CD4-positive, alpha-beta memory T cell (primary cell): ENCODE measurements around the gene EARS2. TPM values are rescaled to one million over a fixed set of nuclear protein-coding genes. Genes with fewer than 3 reads are reported as not detected.
"Not testable (repeated sequence)": the region's sequence is repeated elsewhere in the genome, so short reads cannot be mapped to it uniquely, and the experiment has no call there.

Experiments
- CTCF ChIA-PET: fragments of 350-600 bp; sonication (Branson Sonifier 250); formaldehyde crosslinking; loops from one replicate; lab custom pipeline; 2021; ENCODE audit warnings: inconsistent platforms; ENCODE audit not compliant: partially characterized antibody; lab: Charles Lee
- POLR2A ChIA-PET: fragments of 350-600 bp; sonication (Branson Sonifier 250); formaldehyde crosslinking; loops from one replicate; lab custom pipeline; 2021; ENCODE audit not compliant: partially characterized antibody; lab: Charles Lee
- DNase-seq, 5 donors: peaks; one replicate each; pipeline versions ENCODE4 v3.0.0 to v3.0.0-alpha.2; 2020 to 2022; ENCODE audit warnings: mixed read lengths in 1 of 5
- H3K27ac ChIP-seq: one replicate; pipeline ENCODE4 v1.7.0; 2013; ENCODE audit warnings: low read depth, low read length
- H3K27me3 ChIP-seq: 2 replicates; pipeline ENCODE4 v1.7.0; 2013; ENCODE audit warnings: mild to moderate bottlenecking, low read length, moderate library complexity; ENCODE audit not compliant: insufficient read depth
- H3K36me3 ChIP-seq: 2 replicates; pipeline ENCODE4 v1.7.0; 2013; ENCODE audit warnings: mild to moderate bottlenecking, low read length, moderate library complexity; ENCODE audit not compliant: insufficient read depth
- H3K4me1 ChIP-seq: 2 replicates; pipeline ENCODE4 v1.7.0; 2013; ENCODE audit warnings: mild to moderate bottlenecking, low read length, moderate library complexity; ENCODE audit not compliant: insufficient read depth
- H3K4me3 ChIP-seq, 2 donors: one replicate each; pipeline ENCODE4 v1.7.0; 2013; ENCODE audit warnings: low read length in 2 of 2, mild to moderate bottlenecking in 1 of 2
- H3K9me3 ChIP-seq, 2 donors: one replicate each; pipeline ENCODE4 v1.7.0; 2013; ENCODE audit warnings: low read length in 2 of 2, control low read depth in 1 of 2; ENCODE audit not compliant: control insufficient read depth in 1 of 2
- H3K27ac Mint-ChIP-seq, 7 donors: one replicate each; pipeline ENCODE4 v1.8.0; 2020 to 2021; ENCODE audit warnings: mixed read lengths in 7 of 7, mild to moderate bottlenecking in 6 of 7, inconsistent platforms in 3 of 7, moderate library complexity in 3 of 7
- H3K27me3 Mint-ChIP-seq, 2 donors: one replicate each; pipeline ENCODE4 v1.8.0; 2020 to 2021; ENCODE audit warnings: mixed read lengths in 2 of 2
- H3K36me3 Mint-ChIP-seq, 2 donors: one replicate each; pipeline ENCODE4 v1.8.0; 2020 to 2021; ENCODE audit warnings: mixed read lengths in 2 of 2, inconsistent platforms in 1 of 2, mild to moderate bottlenecking in 1 of 2
- H3K4me1 Mint-ChIP-seq, 4 donors: one replicate each; pipeline ENCODE4 v1.8.0; 2020 to 2021; ENCODE audit warnings: mixed read lengths in 4 of 4, mild to moderate bottlenecking in 1 of 4
- H3K4me3 Mint-ChIP-seq, 8 donors: one replicate each; pipeline ENCODE4 v1.8.0; 2020 to 2021; ENCODE audit warnings: mixed read lengths in 8 of 8, mild to moderate bottlenecking in 7 of 8, moderate library complexity in 6 of 8, inconsistent platforms in 3 of 8
- H3K9me3 Mint-ChIP-seq, 8 donors: one replicate each; pipeline ENCODE4 v1.8.0; 2020 to 2021; ENCODE audit warnings: mixed read lengths in 8 of 8, mild to moderate bottlenecking in 5 of 8, inconsistent platforms in 3 of 8, moderate library complexity in 1 of 8
- intact Hi-C: fragments of 100-400 bp; cut with micrococcal nuclease; formaldehyde crosslinking; loops from one replicate; pipeline ENCODE4 v1.15.1; 2023
- polyA plus RNA-seq, 2 donors: library from polyadenylated mRNA; unstranded; fragments of 300-500 nt; fragmentation: Illumina TruSeq; gene quantifications; one replicate each; pipeline ENCODE4 v1.2.3, GENCODE V29; 2021
- total RNA-seq, 2 experiments: library from RNA; stranded (reverse); gene quantifications; one replicate each; pipeline ENCODE4 v1.2.3, GENCODE V29; 2021

The EARS2 gene
- total and polyA plus RNA-seq, 4 experiments from 2014 or later: 11.4 to 16.0 (median 14.6) TPM

- no peaks in the 10 kb centered on the region for H3K9me3 Mint-ChIP-seq
- peaks cover 10 to 40% (median 26%) of the 10 kb centered on the region in 4 donors for H3K4me1 Mint-ChIP-seq
- H3K27ac Mint-ChIP-seq: no peak overlapping the region
- no peak overlapping the region for H3K4me3 ChIP-seq
- no peaks in the 10 kb centered on the region for H3K9me3 ChIP-seq
- H3K4me1 ChIP-seq: peaks cover 12% of the 10 kb centered on the region
- H3K27ac ChIP-seq: no peak overlapping the region
- no peaks in the 10 kb centered on the region for H3K27me3 Mint-ChIP-seq
- ChIA-PET CTCF (no interaction called here), POLR2A (no interaction called here)
- H3K4me3 Mint-ChIP-seq: no peak overlapping the region
- no peaks in the 10 kb centered on the region for H3K27me3 ChIP-seq
- no peak for DNase-seq
- H3K36me3 Mint-ChIP-seq: peaks cover 36 to 53% of the 10 kb centered on the region in 2 donors
- H3K36me3 ChIP-seq: peaks cover 45% of the 10 kb centered on the region
- intact Hi-C loops: no loop called here
Measured at GRCh38 chr16:23590181-23590580, 33.0 kb upstream of the EARS2 start.

GRCh38 chr16:23587726-23588125, 30.6 kb upstream of the EARS2 start:
- CTCF ChIA-PET: no interaction called here
- H3K36me3 Mint-ChIP-seq: peaks cover 40 to 60% of the 10 kb centered on the region in 2 donors

GRCh38 chr16:23584186-23585076, 27.3 kb upstream of the EARS2 start:
- H3K27ac Mint-ChIP-seq: no peak overlapping the region
- no peaks in the 10 kb centered on the region for H3K27me3 Mint-ChIP-seq
- ChIA-PET POLR2A (no interaction called here), CTCF (interaction anchor here (0.9 to 2.3 kb wide), 2 partner anchors 13 to 150 kb away, joined by 3 to 8 read pairs; no protein-coding TSS in a partner anchor)
- no peaks in the 10 kb centered on the region for H3K27me3 ChIP-seq
- H3K27ac ChIP-seq: no peak overlapping the region
- H3K4me1 Mint-ChIP-seq: peaks cover 2 to 4% (median 3%) of the 10 kb centered on the region in 4 donors
- H3K9me3 ChIP-seq: no peaks in the 10 kb centered on the region
- peaks cover 41 to 65% of the 10 kb centered on the region in 2 donors for H3K36me3 Mint-ChIP-seq
- DNase-seq: no peak
- H3K9me3 Mint-ChIP-seq: no peaks in the 10 kb centered on the region
- H3K36me3 ChIP-seq: peaks cover 50% of the 10 kb centered on the region
- H3K4me3 Mint-ChIP-seq: no peak overlapping the region
- intact Hi-C loops: no loop called here
- no peaks in the 10 kb centered on the region for H3K4me1 ChIP-seq
- H3K4me3 ChIP-seq: no peak overlapping the region

More at GRCh38 chr16:23587726-23588125, 30.6 kb upstream of the EARS2 start:
- no peaks in the 10 kb centered on the region for H3K9me3 Mint-ChIP-seq
- POLR2A ChIA-PET: no interaction called here
- Histone ChIP-seq H3K36me3 (peaks cover 56% of the 10 kb centered on the region), H3K9me3 (no peaks in the 10 kb centered on the region), H3K27me3 (no peaks in the 10 kb centered on the region), H3K4me3 (no peak overlapping the region), H3K4me1 (no peaks in the 10 kb centered on the region), H3K27ac (no peak overlapping the region)
- no peak for DNase-seq
- H3K4me3 Mint-ChIP-seq: no peak overlapping the region
- H3K27me3 Mint-ChIP-seq: no peaks in the 10 kb centered on the region
- H3K27ac Mint-ChIP-seq: peak overlapping the region in 1 of 7 donors; percentile 15
- H3K4me1 Mint-ChIP-seq: peaks cover 6 to 24% (median 14%) of the 10 kb centered on the region in 4 donors
- intact Hi-C loops: no loop called here

GRCh38 chr16:23583271-23583670, 26.1 kb upstream of the EARS2 start:
- POLR2A ChIA-PET, H3K27ac ChIP-seq, H3K4me1 ChIP-seq, H3K27me3 Mint-ChIP-seq, H3K9me3 Mint-ChIP-seq, H3K4me1 Mint-ChIP-seq, CTCF ChIA-PET, H3K9me3 ChIP-seq, intact Hi-C loops, H3K4me3 ChIP-seq, DNase-seq, H3K27me3 ChIP-seq, H3K4me3 Mint-ChIP-seq, H3K27ac Mint-ChIP-seq: not testable (repeated sequence)
- H3K36me3 Mint-ChIP-seq: peaks cover 41 to 65% of the 10 kb centered on the region in 2 donors
- H3K36me3 ChIP-seq: peaks cover 50% of the 10 kb centered on the region

- H3K27me3 Mint-ChIP-seq: no peaks in the 10 kb centered on the region
- CTCF ChIA-PET: no interaction called here
Measured at GRCh38 chr16:23581764-23582163, 24.6 kb upstream of the EARS2 start.

GRCh38 chr16:23580391-23580790, 23.2 kb upstream of the EARS2 start:
- no peaks in the 10 kb centered on the region for H3K27me3 ChIP-seq
- no peaks in the 10 kb centered on the region for H3K27me3 Mint-ChIP-seq
- POLR2A ChIA-PET: no interaction called here
- no peak overlapping the region for H3K27ac ChIP-seq
- H3K9me3 ChIP-seq: no peaks in the 10 kb centered on the region
- peaks cover 31 to 62% of the 10 kb centered on the region in 2 donors for H3K36me3 Mint-ChIP-seq
- H3K4me3 Mint-ChIP-seq: no peak overlapping the region
- no peak overlapping the region for H3K4me3 ChIP-seq
- no peaks in the 10 kb centered on the region for H3K9me3 Mint-ChIP-seq
- DNase-seq: no peak
- H3K36me3 ChIP-seq: peaks cover 38% of the 10 kb centered on the region
- intact Hi-C loops: no loop called here
- no peaks in the 10 kb centered on the region for H3K4me1 ChIP-seq
- peak overlapping the region in 1 of 7 donors; percentile 30 for H3K27ac Mint-ChIP-seq
- CTCF ChIA-PET: no interaction called here
- H3K4me1 Mint-ChIP-seq: no peaks in the 10 kb centered on the region

More at GRCh38 chr16:23581764-23582163, 24.6 kb upstream of the EARS2 start:
- intact Hi-C loops: no loop called here
- DNase-seq: no peak
- Mint-ChIP-seq H3K9me3 (no peaks in the 10 kb centered on the region), H3K4me3 (no peak overlapping the region), H3K27ac (peak overlapping the region in 1 of 7 donors; percentile 52), H3K36me3 (peaks cover 37 to 61% of the 10 kb centered on the region in 2 donors), H3K4me1 (no peaks in the 10 kb centered on the region)
- H3K27me3 ChIP-seq: no peaks in the 10 kb centered on the region
- H3K4me3 ChIP-seq: no peak overlapping the region
- peaks cover 39% of the 10 kb centered on the region for H3K36me3 ChIP-seq
- H3K4me1 ChIP-seq: no peaks in the 10 kb centered on the region
- POLR2A ChIA-PET: no interaction called here
- no peaks in the 10 kb centered on the region for H3K9me3 ChIP-seq
- H3K27ac ChIP-seq: no peak overlapping the region

GRCh38 chr16:23579371-23579770, 22.2 kb upstream of the EARS2 start:
- H3K27ac ChIP-seq: no peak overlapping the region
- POLR2A ChIA-PET: no interaction called here
- no peaks in the 10 kb centered on the region for H3K27me3 Mint-ChIP-seq
- no peaks in the 10 kb centered on the region for H3K4me1 ChIP-seq
- peaks cover 25 to 57% of the 10 kb centered on the region in 2 donors for H3K36me3 Mint-ChIP-seq
- peaks cover 32% of the 10 kb centered on the region for H3K36me3 ChIP-seq
- CTCF ChIA-PET: no interaction called here
- no peak overlapping the region for H3K4me3 Mint-ChIP-seq
- intact Hi-C loops: no loop called here
- no peaks in the 10 kb centered on the region for H3K4me1 Mint-ChIP-seq
- H3K9me3 Mint-ChIP-seq: no peaks in the 10 kb centered on the region
- no peaks in the 10 kb centered on the region for H3K27me3 ChIP-seq
- no peak overlapping the region for H3K4me3 ChIP-seq
- no peak for DNase-seq
- H3K27ac Mint-ChIP-seq: no peak overlapping the region
- H3K9me3 ChIP-seq: no peaks in the 10 kb centered on the region
